Ectodermal cell (in vitro differentiated cells): ENCODE measurements around the gene SLC35C1. TPM values are rescaled to one million over a fixed set of nuclear protein-coding genes. Genes with fewer than 3 reads are reported as not detected.

ENCODE experiments used
- H3K27ac ChIP-seq: 2 replicates; pipeline ENCODE4 v1.7.0; 2013; ENCODE audit warnings: mild to moderate bottlenecking, low read depth, low read length; ENCODE audit not compliant: insufficient read depth, poor library complexity, severe bottlenecking
- H3K27me3 ChIP-seq: 2 replicates; pipeline ENCODE4 v1.7.0; 2013; ENCODE audit warnings: mild to moderate bottlenecking, low read length; ENCODE audit not compliant: insufficient read depth, control insufficient read depth, poor library complexity, severe bottlenecking
- H3K36me3 ChIP-seq: one replicate; pipeline ENCODE4 v1.7.0; 2013; ENCODE audit warnings: low read length; ENCODE audit not compliant: control insufficient read depth, insufficient read depth
- H3K4me1 ChIP-seq: one replicate; pipeline ENCODE4 v1.7.0; 2013; ENCODE audit warnings: low read length; ENCODE audit not compliant: control insufficient read depth, insufficient read depth
- H3K4me3 ChIP-seq: 2 replicates; pipeline ENCODE4 v1.7.0; 2013; ENCODE audit warnings: low read depth, low read length, control low read depth; ENCODE audit not compliant: insufficient read depth
- H3K9me3 ChIP-seq: 2 replicates; pipeline ENCODE4 v1.7.0; 2013; ENCODE audit warnings: mild to moderate bottlenecking, low read length, moderate library complexity; ENCODE audit not compliant: control insufficient read depth
- WGBS, 2 experiments: methylation state at CpG; one replicate each; pipeline ENCODE4 v1.1.7; 2013; ENCODE audit warnings: missing lambda C conversion rate in 2 of 2; 5-methylcytosine and 5-hydroxymethylcytosine counted together
- polyA plus RNA-seq, 4 experiments: library from polyadenylated mRNA; stranded (reverse); fragments of 50-300 nt; gene quantifications; one replicate each; pipeline ENCODE4 v1.2.3, GENCODE V29; 2013

SLC35C1 gene
- 12.1 TPM for polyA plus RNA-seq (2013, experiment 1 of 4)
- polyA plus RNA-seq (2013, experiment 2 of 4), result 12.6 TPM
- polyA plus RNA-seq (2013, experiment 3 of 4), result 9.3 TPM
- polyA plus RNA-seq (2013, experiment 4 of 4), result 10.1 TPM

DNA sequence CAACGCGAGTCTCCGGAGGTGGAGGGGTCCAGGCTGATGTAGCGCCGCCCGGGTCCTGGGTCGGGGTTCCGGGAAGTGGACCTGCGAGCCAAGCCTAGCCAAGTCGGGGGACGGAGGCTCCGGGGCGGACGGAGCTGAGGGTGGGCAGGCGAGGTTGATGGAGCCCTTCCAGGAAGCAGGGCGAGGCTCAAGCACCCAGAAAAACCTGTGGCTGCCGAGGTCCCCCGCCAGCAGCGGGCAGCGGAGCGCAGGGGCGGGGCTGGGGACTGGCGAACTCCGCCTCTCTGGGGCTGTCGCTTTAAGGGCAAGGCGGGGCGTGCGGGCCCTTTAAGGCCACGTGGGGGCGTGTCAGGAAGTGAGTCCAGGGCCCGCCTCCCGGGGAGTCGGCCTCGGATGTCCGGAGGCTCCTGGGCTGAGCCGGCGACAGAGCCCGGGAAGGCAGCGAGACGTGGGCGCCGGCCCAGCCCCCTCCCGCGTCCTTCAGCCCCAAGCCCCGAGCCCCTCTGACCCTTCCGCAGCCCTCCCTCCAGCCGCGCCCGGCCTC, at the start of gene SLC35C1:
TSS of gene SLC35C1 (plus strand) at position 389 of the 544 bp plus-strand sequence. CDS start 653 bp downstream, outside the sequence.
- H3K27me3 ChIP-seq, result peaks cover 31% of the 10 kb centered on the region
- H3K36me3 ChIP-seq, result no peaks in the 10 kb centered on the region
- 0 to 1% methylated on average over 49 of the region's 49 CpGs for WGBS, 2 experiments
- H3K9me3 ChIP-seq, result no peaks in the 10 kb centered on the region
- peak within 1 kb of the TSS; percentile 76 for H3K4me3 ChIP-seq
- H3K27ac ChIP-seq, result no peak within 1 kb of the TSS
- peaks cover 7% of the 10 kb centered on the region for H3K4me1 ChIP-seq

DNA sequence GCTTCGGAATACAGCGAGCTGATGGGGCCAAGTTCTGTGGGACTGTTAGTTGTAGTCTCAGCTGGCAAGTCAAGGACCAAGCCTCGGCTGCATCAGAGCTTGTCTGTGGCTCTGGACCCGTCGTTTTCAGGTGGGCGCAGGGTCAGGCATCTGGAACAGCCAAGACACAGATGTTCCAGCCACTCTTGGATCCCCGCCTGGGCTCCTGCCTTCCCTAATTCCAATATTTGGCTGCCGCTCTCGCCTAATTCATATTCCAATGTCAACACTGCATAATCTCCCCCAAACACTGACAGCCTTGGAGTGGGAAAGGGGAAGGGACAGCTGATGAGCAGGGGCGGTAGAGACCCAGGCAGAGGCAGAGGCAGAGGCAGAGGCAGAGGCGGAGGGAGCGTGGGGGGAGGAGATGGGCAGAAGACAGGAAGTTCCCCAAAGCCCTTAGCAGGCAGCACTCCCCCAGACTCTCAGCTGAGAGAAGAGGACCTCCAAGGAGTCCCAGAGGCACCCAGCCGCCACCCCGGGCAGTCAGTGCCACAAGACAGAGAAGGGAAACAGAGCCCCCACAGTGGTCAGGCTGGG, 49.6 kb upstream of the SLC35C1 start:
- Histone ChIP-seq H3K27ac (no peak overlapping the region), H3K36me3 (no peaks in the 10 kb centered on the region), H3K27me3 (no peaks in the 10 kb centered on the region), H3K4me3 (no peak overlapping the region), H3K9me3 (no peaks in the 10 kb centered on the region), H3K4me1 (peaks cover 9% of the 10 kb centered on the region)
- 85% methylated on average over 13 to 14 of the region's 14 CpGs for WGBS, 2 experiments

- H3K4me1 ChIP-seq, result peaks cover 9% of the 10 kb centered on the region
- WGBS, 2 experiments, result 82% methylated on average over 13 of the region's 13 CpGs
- H3K9me3 ChIP-seq, result no peaks in the 10 kb centered on the region
- no peak overlapping the region for H3K27ac ChIP-seq
- H3K27me3 ChIP-seq, result no peaks in the 10 kb centered on the region
- H3K36me3 ChIP-seq, result no peaks in the 10 kb centered on the region
- no peak overlapping the region for H3K4me3 ChIP-seq
Observed at GRCh38 chr11:45756384-45757010, 48.5 kb upstream of the SLC35C1 start.

DNA sequence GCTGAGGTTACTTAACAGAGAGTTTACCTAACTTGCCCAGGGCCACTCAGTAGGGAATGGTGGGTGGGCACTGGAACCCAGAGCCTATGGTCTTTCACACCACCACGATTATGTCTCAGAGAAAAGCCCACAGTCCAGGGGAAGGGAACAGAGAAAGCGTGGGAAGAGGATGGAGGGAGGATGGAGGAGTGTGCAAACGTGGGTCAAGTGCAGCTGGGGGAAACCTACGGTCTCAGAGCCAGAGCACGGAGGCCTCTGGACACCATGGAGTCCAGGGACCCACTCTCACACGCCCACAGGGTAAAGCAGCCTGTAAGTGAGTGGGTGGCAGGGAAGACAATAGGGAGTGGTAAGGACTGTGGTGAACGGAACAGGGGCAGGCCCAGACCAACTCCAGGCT, 47.3 kb upstream of the SLC35C1 start:
- peaks cover 9% of the 10 kb centered on the region for H3K4me1 ChIP-seq
- no peak overlapping the region for H3K4me3 ChIP-seq
- no peaks in the 10 kb centered on the region for H3K36me3 ChIP-seq
- WGBS, 2 experiments, result 89 to 93% methylated on average over 7 of the region's 7 CpGs
- no peaks in the 10 kb centered on the region for H3K27me3 ChIP-seq
- no peak overlapping the region for H3K27ac ChIP-seq
- no peaks in the 10 kb centered on the region for H3K9me3 ChIP-seq

- Histone ChIP-seq H3K27ac (no peak overlapping the region), H3K4me3 (no peak overlapping the region), H3K4me1 (peaks cover 8% of the 10 kb centered on the region), H3K9me3 (no peaks in the 10 kb centered on the region), H3K36me3 (no peaks in the 10 kb centered on the region), H3K27me3 (no peaks in the 10 kb centered on the region)
- WGBS, 2 experiments, result 90 to 93% methylated on average over 6 of the region's 6 CpGs
Observed at GRCh38 chr11:45761659-45762058, 43.3 kb upstream of the SLC35C1 start.

GRCh38 chr11:45765107-45765668, 39.8 kb upstream of the SLC35C1 start:
- Histone ChIP-seq H3K4me1 (no peaks in the 10 kb centered on the region), H3K27ac (no peak overlapping the region), H3K4me3 (no peak overlapping the region), H3K27me3 (no peaks in the 10 kb centered on the region), H3K9me3 (no peaks in the 10 kb centered on the region), H3K36me3 (no peaks in the 10 kb centered on the region)
- WGBS, 2 experiments, result 93 to 98% methylated on average over 8 of the region's 8 CpGs

- no peak overlapping the region for H3K4me3 ChIP-seq
- H3K9me3 ChIP-seq, result no peaks in the 10 kb centered on the region
- H3K36me3 ChIP-seq, result no peaks in the 10 kb centered on the region
- H3K4me1 ChIP-seq, result no peaks in the 10 kb centered on the region
- H3K27ac ChIP-seq, result no peak overlapping the region
- no peaks in the 10 kb centered on the region for H3K27me3 ChIP-seq
- WGBS, 2 experiments, result 93 to 95% methylated on average over 4 of the region's 4 CpGs
Observed at GRCh38 chr11:45765836-45766235, 39.1 kb upstream of the SLC35C1 start.

DNA sequence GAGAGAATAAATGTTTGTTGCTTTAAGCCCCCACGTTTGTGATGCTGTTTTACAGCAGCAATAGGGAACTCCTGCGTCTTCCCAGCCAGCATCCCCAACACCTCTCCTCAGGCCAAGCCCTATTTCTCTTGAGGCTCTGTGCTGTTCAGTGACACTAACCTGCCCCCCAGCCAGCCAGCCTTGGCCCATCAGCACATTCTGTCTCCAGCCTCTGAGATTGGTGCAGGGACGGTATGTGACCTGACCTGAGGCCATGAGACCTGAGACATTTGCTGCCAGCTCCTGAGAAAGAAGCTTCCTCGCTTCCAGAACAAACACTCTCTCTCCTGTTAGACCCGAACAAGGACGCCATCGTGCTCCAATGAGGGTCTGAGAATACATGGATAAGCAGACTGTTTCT, 38.5 kb upstream of the SLC35C1 start:
- Histone ChIP-seq H3K36me3 (no peaks in the 10 kb centered on the region), H3K27me3 (peaks cover 3% of the 10 kb centered on the region), H3K27ac (no peak overlapping the region), H3K4me1 (no peaks in the 10 kb centered on the region), H3K4me3 (no peak overlapping the region), H3K9me3 (no peaks in the 10 kb centered on the region)
- 89 to 91% methylated on average over 7 of the region's 7 CpGs for whole genome bisulfite sequencing, 2 experiments

GRCh38 chr11:45768486-45768885, 36.5 kb upstream of the SLC35C1 start:
- H3K4me3 ChIP-seq, result no peak overlapping the region
- H3K36me3 ChIP-seq, result no peaks in the 10 kb centered on the region
- H3K9me3 ChIP-seq, result no peaks in the 10 kb centered on the region
- H3K27ac ChIP-seq, result no peak overlapping the region
- 92 to 93% methylated on average over 5 of the region's 5 CpGs for WGBS, 2 experiments
- no peaks in the 10 kb centered on the region for H3K4me1 ChIP-seq
- peaks cover 8% of the 10 kb centered on the region for H3K27me3 ChIP-seq

- no peaks in the 10 kb centered on the region for H3K9me3 ChIP-seq
- H3K27me3 ChIP-seq, result peaks cover 8% of the 10 kb centered on the region
- H3K4me3 ChIP-seq, result no peak overlapping the region
- no peaks in the 10 kb centered on the region for H3K36me3 ChIP-seq
- no peak overlapping the region for H3K27ac ChIP-seq
- no peaks in the 10 kb centered on the region for H3K4me1 ChIP-seq
- 96 to 98% methylated on average over 5 of the region's 5 CpGs for WGBS, 2 experiments
Observed at GRCh38 chr11:45769960-45770359, 35.0 kb upstream of the SLC35C1 start.
